Peyer's patch (tissue), 4 donors: Measurements from ENCODE around the gene TXNL1. TPM values are rescaled to one million over a fixed set of nuclear protein-coding genes. Genes with fewer than 3 reads are reported as not detected.

Source experiments
- DNase-seq, 3 donors: peaks; one replicate each; pipeline ENCODE4 v3.0.0-alpha.2; 2017 to 2019
- H3K27ac ChIP-seq, 4 donors: fragments of 200-600 bp; sonication (generic); one replicate each; pipeline ENCODE4 v1.5.1; 2016 to 2019
- H3K27me3 ChIP-seq, 2 donors: fragments of 200-600 bp; sonication (generic); one replicate each; pipeline ENCODE4 v1.5.1; 2019
- H3K36me3 ChIP-seq, 3 donors: fragments of 200-600 bp; sonication (generic); one replicate each; pipeline ENCODE4 v1.5.1; 2016 to 2019
- H3K4me1 ChIP-seq, 4 donors: fragments of 200-600 bp; sonication (generic); one replicate each; pipeline ENCODE4 v1.5.1; 2016 to 2019
- H3K4me3 ChIP-seq, 4 donors: fragments of 200-600 bp; sonication (generic); 1 replicate in 3 of 4; 2 replicates in 1 of 4; pipeline ENCODE4 v1.5.1; 2016 to 2019; ENCODE audit warnings: mild to moderate bottlenecking in 1 of 4
- H3K9me3 ChIP-seq, 4 donors: fragments of 200-600 bp; sonication (generic); one replicate each; pipeline ENCODE4 v1.5.1; 2016 to 2019; ENCODE audit warnings: mild to moderate bottlenecking in 1 of 4
- POLR2A ChIP-seq, 2 donors: fragments of 450-650 bp; IDR thresholded peaks; one replicate each; pipeline ENCODE4 v1.5.1; 2017; ENCODE audit warnings: antibody characterized with exemption in 2 of 2, mild to moderate bottlenecking in 2 of 2, moderate library complexity in 2 of 2
- total RNA-seq, 4 donors: library from RNA; depleted of rRNA; stranded (reverse); fragments of >200 nt; gene quantifications; one replicate each; pipeline ENCODE4 v1.1.0, GENCODE V29; 2016
- TF ChIP-seq, protein P1 (sequence below), 6 experiments: fragments of 450-650 bp in 4 of 6; fragments of 200-600 bp in 2 of 6; sonication (generic) in 1 of 6; IDR thresholded peaks; one replicate each; pipeline ENCODE4 v1.5.1; 2017 to 2019; ENCODE audit warnings: antibody characterized with exemption in 6 of 6, mild to moderate bottlenecking in 3 of 6, moderate library complexity in 1 of 6

Gene TXNL1
- 10 to 100 TPM; 25.3 to 40.6 (median 31.8) TPM for total RNA-seq

DNA sequence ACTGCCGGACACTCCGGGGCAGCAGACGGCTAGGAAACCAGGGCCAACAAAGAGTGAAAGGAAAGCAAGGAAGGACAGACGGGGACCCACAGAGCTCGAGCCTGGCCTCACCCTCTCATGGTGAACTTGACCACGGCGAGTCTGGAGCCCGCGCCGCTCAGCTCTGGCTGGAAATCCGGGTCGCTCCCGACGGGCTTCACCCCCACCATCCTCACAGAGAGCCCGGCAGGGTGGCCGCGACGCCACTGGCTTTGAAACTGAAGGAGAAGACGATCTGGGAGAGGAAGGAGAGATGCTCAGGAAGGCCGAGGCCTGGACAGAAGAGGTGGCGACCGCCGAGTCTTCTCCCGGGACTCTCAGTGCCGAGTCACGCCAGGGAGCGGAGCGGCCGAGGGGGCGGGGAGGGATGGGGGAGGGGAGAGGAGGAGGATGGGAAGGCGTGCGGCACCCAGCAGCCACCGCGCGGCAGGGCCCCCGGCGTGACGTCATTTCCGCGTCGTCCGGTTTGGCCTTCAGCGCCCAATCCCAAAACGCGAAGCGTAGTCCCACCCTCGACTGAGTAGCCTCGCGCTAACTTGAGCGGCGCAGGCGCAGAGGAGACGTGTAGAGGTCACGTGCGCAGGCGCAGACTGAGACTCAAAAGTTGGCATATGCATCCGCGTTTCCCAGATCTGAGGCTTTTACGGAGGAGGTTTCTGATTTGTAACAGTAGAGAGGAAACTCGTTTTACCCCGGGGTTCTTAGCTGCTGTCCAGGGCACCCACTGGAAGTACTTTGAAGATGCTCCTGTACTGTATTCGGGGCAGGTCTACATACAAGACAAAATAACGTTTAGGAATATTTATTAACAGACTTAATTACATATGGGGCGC, at the start of gene TXNL1:
Gene TXNL1, minus strand, starts transcription at position 361 of the 872 bp plus-strand sequence. Its CDS starts 152 bp downstream, at position 209.
- peak; percentile 97 to 100 (median 99) for DNase-seq
- Histone ChIP-seq H3K27ac (peak within 1 kb of the TSS; percentile 83 to 90 (median 86)), H3K9me3 (no peaks in the 10 kb centered on the region), H3K36me3 (no peaks in the 10 kb centered on the region), H3K4me1 (peaks cover 0 to 21% (median 5%) of the 10 kb centered on the region in 4 donors), H3K4me3 (peak within 1 kb of the TSS; percentile 64 to 89 (median 77)), H3K27me3 (no peaks in the 10 kb centered on the region)
- peak; percentile 76 to 89 for TF ChIP-seq POLR2A (IDR thresholded peaks at IDR 0.05)
- TF ChIP-seq, protein P1, sequence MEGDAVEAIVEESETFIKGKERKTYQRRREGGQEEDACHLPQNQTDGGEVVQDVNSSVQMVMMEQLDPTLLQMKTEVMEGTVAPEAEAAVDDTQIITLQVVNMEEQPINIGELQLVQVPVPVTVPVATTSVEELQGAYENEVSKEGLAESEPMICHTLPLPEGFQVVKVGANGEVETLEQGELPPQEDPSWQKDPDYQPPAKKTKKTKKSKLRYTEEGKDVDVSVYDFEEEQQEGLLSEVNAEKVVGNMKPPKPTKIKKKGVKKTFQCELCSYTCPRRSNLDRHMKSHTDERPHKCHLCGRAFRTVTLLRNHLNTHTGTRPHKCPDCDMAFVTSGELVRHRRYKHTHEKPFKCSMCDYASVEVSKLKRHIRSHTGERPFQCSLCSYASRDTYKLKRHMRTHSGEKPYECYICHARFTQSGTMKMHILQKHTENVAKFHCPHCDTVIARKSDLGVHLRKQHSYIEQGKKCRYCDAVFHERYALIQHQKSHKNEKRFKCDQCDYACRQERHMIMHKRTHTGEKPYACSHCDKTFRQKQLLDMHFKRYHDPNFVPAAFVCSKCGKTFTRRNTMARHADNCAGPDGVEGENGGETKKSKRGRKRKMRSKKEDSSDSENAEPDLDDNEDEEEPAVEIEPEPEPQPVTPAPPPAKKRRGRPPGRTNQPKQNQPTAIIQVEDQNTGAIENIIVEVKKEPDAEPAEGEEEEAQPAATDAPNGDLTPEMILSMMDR (IDR thresholded peaks at IDR 0.05), result no peak

DNA sequence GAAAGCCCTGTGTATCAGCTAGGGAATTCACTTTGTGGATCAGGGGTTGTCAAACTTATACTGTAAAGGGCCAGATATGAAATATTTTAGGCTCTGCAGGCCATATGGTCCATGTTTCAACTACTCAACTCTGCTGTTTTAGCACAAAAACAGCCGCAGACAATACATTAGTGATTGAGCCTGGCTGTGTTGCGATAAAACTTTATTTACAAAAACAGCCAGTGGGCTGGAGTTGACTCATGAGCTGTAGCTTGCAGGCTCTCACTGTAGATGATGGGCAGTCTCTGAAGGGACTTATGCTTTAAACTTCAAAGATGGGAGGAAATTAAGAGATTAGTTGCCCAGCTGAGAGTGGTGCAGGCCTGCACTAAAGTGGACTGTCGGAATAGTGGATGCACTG, 45.9 kb upstream of the TXNL1 start:
- Histone ChIP-seq H3K27ac (no peak overlapping the region), H3K4me1 (no peaks in the 10 kb centered on the region), H3K36me3 (peaks cover 0 to 25% (median 2%) of the 10 kb centered on the region in 3 donors), H3K27me3 (no peaks in the 10 kb centered on the region), H3K4me3 (no peak overlapping the region), H3K9me3 (no peaks in the 10 kb centered on the region)
- DNase-seq, result no peak
- TF ChIP-seq, protein P1 (IDR thresholded peaks at IDR 0.05), result no peak
- no peak for TF ChIP-seq POLR2A (IDR thresholded peaks at IDR 0.05)

DNA sequence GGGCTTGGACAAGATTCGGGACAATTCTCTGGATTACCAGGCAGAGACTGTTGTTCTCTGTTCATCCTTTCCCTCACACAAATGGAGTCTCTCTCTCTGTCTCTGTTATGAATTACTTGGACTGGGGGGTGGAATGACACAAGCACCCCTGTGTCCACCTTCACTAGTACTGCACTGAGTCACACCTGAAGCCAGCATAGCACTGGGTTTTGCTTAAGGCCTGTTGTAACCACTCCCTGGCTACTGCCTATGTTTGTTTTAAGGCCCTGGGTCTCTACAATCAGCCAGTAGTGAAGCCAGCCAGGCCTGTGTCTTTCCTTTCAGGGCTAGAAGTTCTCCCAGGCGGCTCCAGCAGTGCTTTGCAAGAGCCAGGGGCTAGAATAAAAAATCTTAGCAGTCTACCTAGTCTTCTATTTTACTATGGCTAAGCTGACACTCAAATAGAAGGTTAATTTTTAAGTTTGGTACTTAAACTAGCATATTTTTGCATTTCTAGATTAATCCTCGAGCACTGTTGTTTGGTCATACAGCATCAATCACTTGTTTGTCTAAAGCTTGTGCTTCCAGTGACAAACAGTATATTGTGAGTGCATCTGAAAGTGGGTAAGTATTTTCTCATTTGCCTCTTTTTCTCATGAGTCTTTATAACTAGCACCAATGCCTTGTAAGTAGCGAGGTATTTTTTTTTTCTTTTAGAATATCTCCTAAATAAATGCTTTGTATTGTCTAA, 40.6 kb upstream of the TXNL1 start:
- no peaks in the 10 kb centered on the region for H3K9me3 ChIP-seq
- TF ChIP-seq, protein P1 (IDR thresholded peaks at IDR 0.05), result no peak
- TF ChIP-seq POLR2A (IDR thresholded peaks at IDR 0.05), result no peak
- peaks cover 0 to 10% (median 2%) of the 10 kb centered on the region in 3 donors for H3K36me3 ChIP-seq
- H3K4me1 ChIP-seq, result no peaks in the 10 kb centered on the region
- no peak overlapping the region for H3K27ac ChIP-seq
- no peak for DNase-seq
- H3K4me3 ChIP-seq, result no peak overlapping the region
- H3K27me3 ChIP-seq, result no peaks in the 10 kb centered on the region

DNA sequence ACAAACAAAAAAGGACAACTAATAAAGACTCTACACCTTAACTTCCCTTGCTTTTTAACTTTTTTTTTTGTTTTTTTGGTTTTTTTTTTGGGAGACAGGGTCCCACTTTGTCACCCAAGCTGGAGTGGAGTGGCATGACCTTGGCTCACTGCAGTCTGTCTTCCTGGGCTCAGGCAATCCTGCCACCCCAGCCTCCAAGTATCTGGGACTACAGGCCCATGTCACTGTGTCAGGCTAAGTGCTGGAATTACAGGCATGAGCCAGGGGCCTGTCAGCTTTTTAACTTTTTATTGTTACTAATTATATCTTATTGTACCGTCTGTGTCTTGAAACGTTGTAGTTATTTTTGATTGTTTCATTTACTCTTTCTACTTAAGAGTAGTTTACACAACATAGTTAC, 38.2 kb upstream of the TXNL1 start:
- Histone ChIP-seq H3K36me3 (no peaks in the 10 kb centered on the region), H3K27me3 (no peaks in the 10 kb centered on the region), H3K27ac (no peak overlapping the region)

GRCh38 chr18:56672981-56673380, 34.6 kb upstream of the TXNL1 start:
- Histone ChIP-seq H3K4me1 (no peaks in the 10 kb centered on the region), H3K36me3 (no peaks in the 10 kb centered on the region), H3K27ac (no peak overlapping the region), H3K9me3 (no peaks in the 10 kb centered on the region), H3K27me3 (no peaks in the 10 kb centered on the region), H3K4me3 (no peak overlapping the region)
- TF ChIP-seq, protein P1 (IDR thresholded peaks at IDR 0.05), result no peak
- no peak for TF ChIP-seq POLR2A (IDR thresholded peaks at IDR 0.05)
- DNase-seq, result no peak

More for the DNA sequence above, 38.2 kb upstream of the TXNL1 start:
- H3K9me3 ChIP-seq, result no peaks in the 10 kb centered on the region
- H3K4me1 ChIP-seq, result no peaks in the 10 kb centered on the region
- TF ChIP-seq, protein P1 (IDR thresholded peaks at IDR 0.05), result no peak
- TF ChIP-seq POLR2A (IDR thresholded peaks at IDR 0.05), result no peak
- no peak overlapping the region for H3K4me3 ChIP-seq
- no peak for DNase-seq
